ENCODE data around the gene NFATC2. TPM values are rescaled to one million over a fixed set of nuclear protein-coding genes. Genes with fewer than 3 reads are reported as not detected.

NFATC2 gene
- total RNA-seq, 2 donors from 2014 or later, result 11.9 to 24.5 TPM

DNA sequence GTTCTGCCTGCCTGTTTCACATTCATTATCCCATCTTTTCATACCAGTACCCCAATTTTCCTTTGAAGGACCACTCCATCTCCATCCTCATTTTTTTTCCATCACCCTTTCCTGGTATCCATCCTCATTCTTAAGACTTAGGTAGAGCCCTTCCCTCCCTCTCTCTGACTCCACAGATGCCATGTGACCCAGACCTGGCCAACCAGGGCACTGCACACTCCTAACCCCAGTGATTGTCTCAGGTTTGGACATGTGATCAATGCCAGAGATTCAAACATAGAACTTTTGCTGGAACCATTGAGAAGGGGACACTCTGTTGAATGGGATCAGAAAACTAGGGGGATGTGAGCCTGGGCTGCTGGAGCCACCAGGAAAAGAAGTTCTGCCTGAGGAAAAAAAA is 39.1 kb upstream of the NFATC2 start:
- Histone ChIP-seq H3K4me1 (ENCODE audit: control insufficient read depth in 1 of 2, low read depth in 2 of 2) (no peaks in the 10 kb centered on the region), H3K27me3 (replicated peaks; ENCODE audit: insufficient read depth) (no peaks in the 10 kb centered on the region), H3K27ac (no peak overlapping the region), H3K4me3 (no peak overlapping the region), H3K36me3 (no peaks in the 10 kb centered on the region), H3K9me3 (no peaks in the 10 kb centered on the region)
- DNase-seq (ENCODE audit: low spot score) (no peak), ATAC-seq (ENCODE audit: insufficient number of reproducible peaks, low FRiP score, low read depth) (no peak)
- TF ChIP-seq, protein P1, sequence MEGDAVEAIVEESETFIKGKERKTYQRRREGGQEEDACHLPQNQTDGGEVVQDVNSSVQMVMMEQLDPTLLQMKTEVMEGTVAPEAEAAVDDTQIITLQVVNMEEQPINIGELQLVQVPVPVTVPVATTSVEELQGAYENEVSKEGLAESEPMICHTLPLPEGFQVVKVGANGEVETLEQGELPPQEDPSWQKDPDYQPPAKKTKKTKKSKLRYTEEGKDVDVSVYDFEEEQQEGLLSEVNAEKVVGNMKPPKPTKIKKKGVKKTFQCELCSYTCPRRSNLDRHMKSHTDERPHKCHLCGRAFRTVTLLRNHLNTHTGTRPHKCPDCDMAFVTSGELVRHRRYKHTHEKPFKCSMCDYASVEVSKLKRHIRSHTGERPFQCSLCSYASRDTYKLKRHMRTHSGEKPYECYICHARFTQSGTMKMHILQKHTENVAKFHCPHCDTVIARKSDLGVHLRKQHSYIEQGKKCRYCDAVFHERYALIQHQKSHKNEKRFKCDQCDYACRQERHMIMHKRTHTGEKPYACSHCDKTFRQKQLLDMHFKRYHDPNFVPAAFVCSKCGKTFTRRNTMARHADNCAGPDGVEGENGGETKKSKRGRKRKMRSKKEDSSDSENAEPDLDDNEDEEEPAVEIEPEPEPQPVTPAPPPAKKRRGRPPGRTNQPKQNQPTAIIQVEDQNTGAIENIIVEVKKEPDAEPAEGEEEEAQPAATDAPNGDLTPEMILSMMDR (IDR thresholded peaks at IDR 0.05), result no peak

DNA sequence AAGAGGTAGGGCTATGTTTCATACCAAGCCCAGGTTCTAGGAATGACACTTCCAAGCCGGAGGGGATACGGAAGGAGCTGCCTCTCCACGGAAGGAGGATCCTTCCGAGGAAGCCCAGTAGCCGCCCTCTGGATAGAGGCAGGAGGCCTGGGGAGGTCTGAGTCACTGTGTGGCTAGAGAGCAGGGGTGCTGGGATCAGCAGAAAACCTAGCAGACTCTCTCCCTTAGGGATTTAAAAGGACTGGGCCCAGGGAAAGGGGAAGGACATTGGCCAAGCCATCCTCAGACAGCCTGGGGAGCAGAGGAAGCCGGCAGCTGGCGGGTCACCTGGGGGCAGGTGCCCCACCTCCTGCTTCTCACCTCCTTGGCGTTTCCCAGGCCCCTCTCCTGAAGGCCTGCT is 36.6 kb upstream of the NFATC2 start:
- H3K36me3 ChIP-seq, result no peaks in the 10 kb centered on the region
- no peaks in the 10 kb centered on the region for H3K9me3 ChIP-seq
- H3K4me3 ChIP-seq, result no peak overlapping the region
- DNase-seq (ENCODE audit: low spot score) (no peak), ATAC-seq (ENCODE audit: insufficient number of reproducible peaks, low FRiP score, low read depth) (no peak)
- no peaks in the 10 kb centered on the region for H3K27me3 ChIP-seq (replicated peaks; ENCODE audit: insufficient read depth)
- no peak overlapping the region for H3K27ac ChIP-seq
- TF ChIP-seq, protein P1 (IDR thresholded peaks at IDR 0.05), result no peak
- peaks cover 0 to 3% of the 10 kb centered on the region in 2 donors for H3K4me1 ChIP-seq (ENCODE audit: control insufficient read depth in 1 of 2, low read depth in 2 of 2)

DNA sequence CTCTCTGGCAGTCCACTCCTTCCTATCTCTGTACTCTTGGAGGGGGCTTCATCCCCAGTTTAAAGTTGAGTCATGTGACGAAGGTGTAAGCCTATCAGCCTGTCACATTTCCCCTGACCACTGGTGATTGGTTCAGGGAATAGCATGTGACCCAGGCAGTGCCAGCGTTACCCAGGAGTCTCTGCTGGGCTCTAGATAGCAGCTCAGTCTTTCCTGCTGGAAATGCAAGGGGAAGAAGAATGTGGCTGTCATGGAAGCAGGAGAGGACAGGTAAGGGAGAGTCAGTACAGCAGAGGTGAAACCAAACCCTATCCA is 35.6 kb upstream of the NFATC2 start:
- TF ChIP-seq, protein P1 (IDR thresholded peaks at IDR 0.05), result no peak
- no peaks in the 10 kb centered on the region for H3K36me3 ChIP-seq
- H3K27ac ChIP-seq, result no peak overlapping the region
- no peak overlapping the region for H3K4me3 ChIP-seq
- H3K27me3 ChIP-seq (replicated peaks; ENCODE audit: insufficient read depth), result no peaks in the 10 kb centered on the region
- ATAC-seq (ENCODE audit: insufficient number of reproducible peaks, low FRiP score, low read depth) (no peak), DNase-seq (ENCODE audit: low spot score) (no peak)
- no peaks in the 10 kb centered on the region for H3K9me3 ChIP-seq
- peaks cover 5 to 12% of the 10 kb centered on the region in 2 donors for H3K4me1 ChIP-seq (ENCODE audit: control insufficient read depth in 1 of 2, low read depth in 2 of 2)

DNA sequence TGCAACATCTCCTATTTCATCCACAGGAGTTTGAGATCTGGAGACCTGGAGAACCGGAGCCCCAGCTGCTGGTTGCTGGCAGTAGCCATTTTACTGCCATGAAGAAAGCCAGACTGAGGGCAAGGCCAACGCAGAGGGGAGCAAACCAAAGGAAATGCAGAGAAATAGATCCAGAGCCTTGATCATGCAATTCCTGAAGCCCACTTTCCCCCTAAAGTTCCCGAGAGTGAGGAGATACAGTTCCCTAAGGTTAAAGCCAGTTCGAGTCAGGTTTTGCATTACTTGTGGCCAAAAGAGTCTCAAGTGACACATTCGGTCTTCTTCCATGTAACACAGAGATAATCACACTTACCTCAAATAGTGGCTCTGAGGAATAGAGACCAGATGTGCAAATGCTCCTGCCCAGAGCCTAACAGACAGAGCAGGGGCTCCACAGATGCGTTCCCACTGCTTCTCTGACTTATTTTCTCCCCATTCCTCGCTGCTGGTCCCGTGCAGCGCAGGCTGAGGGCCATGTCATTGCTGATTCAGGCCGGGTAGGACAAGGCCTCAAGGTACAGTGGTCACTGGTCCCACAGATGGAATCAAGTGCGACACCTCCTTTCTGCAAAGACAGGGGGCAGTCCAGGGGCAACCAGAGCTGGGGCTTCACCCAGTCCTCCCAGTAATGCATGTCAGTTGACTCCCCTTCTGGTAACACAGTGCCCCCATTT is 35.1 kb upstream of the NFATC2 start:
- no peak for ATAC-seq (ENCODE audit: insufficient number of reproducible peaks, low FRiP score, low read depth)

DNA sequence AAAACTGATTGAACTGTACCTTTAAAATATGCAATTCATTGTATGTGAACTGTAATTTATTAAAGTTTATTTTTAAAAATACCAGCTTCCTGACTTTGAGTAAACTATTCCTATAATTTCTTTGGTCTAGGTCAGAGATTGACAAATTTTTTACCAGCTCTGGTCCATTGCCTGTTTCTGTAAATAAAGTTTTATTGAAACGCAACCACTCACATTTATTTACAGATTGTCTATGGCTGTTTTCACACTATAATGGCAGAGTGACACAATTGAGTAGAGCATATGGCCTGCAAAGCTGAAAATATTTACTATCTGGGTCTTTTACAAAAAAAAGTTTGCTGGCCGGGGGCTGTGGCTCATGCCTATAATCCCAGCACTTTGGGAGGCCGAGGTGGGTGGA is 33.0 kb upstream of the NFATC2 start:
- H3K27ac ChIP-seq, result no peak overlapping the region
- H3K27me3 ChIP-seq (replicated peaks; ENCODE audit: insufficient read depth), result no peaks in the 10 kb centered on the region
- no peak overlapping the region for H3K4me3 ChIP-seq
- no peaks in the 10 kb centered on the region for H3K36me3 ChIP-seq
- DNase-seq (ENCODE audit: low spot score) (no peak), ATAC-seq (ENCODE audit: insufficient number of reproducible peaks, low FRiP score, low read depth) (no peak)
- H3K4me1 ChIP-seq (ENCODE audit: control insufficient read depth in 1 of 2, low read depth in 2 of 2), result peaks cover 8 to 22% of the 10 kb centered on the region in 2 donors
- H3K9me3 ChIP-seq, result no peaks in the 10 kb centered on the region
- TF ChIP-seq, protein P1 (IDR thresholded peaks at IDR 0.05), result no peak

More for the DNA sequence above, 35.1 kb upstream of the NFATC2 start:
- TF ChIP-seq, protein P1 (IDR thresholded peaks at IDR 0.05), result no peak
- Histone ChIP-seq H3K9me3 (no peaks in the 10 kb centered on the region), H3K27me3 (replicated peaks; ENCODE audit: insufficient read depth) (no peaks in the 10 kb centered on the region), H3K4me1 (ENCODE audit: control insufficient read depth in 1 of 2, low read depth in 2 of 2) (peaks cover 5 to 12% of the 10 kb centered on the region in 2 donors), H3K4me3 (no peak overlapping the region), H3K27ac (no peak overlapping the region), H3K36me3 (no peaks in the 10 kb centered on the region)
- no peak for DNase-seq (ENCODE audit: low spot score)
